Measurements from ENCODE around the gene ADGRL3.
"Not testable (repeated sequence)": the region's sequence is repeated elsewhere in the genome, so short reads cannot be mapped to it uniquely, and the experiment has no call there.

The ADGRL3 gene

DNA sequence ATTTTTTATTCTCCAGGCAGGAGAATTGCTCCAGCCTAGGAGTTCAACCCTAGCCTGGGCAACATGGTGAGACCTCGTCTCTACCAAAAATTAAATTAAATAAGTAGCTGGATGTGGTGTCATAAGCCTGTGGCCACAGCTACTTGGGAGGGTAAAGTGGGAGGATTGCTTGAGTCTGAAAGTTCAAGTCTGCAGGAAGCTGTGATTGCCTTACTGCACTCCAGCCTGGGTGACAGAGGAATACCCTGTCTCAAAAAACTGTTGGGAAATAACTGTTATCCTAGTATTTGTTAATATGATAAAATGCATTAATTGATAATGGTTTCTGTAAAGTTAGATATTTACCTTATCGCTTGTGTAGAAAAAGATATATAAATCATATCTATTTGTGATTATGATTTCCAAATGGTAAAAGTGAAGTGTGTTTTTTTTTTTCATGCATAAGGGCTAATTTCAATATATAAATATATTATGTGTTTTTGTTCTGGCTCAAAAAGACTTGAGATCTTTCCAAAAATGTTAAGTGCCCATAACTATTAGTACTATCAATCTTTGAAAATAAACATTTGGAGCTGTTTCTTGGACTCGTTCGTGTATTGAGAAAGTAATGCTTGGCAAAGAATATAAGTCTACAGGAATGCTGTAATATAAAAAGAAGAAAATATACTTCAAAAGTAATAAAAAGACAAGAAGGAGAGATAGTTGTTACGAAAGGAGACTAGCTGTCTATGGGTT, 396.6 kb downstream of the ADGRL3 start:
- TF ChIP-seq GATA1 (IDR thresholded peaks at IDR 0.05; ENCODE audit: low read depth, low read length) (no peak), POLR2A (IDR thresholded peaks at IDR 0.05; ENCODE audit: low read length) (no peak)
- no peak for DNase-seq

DNA sequence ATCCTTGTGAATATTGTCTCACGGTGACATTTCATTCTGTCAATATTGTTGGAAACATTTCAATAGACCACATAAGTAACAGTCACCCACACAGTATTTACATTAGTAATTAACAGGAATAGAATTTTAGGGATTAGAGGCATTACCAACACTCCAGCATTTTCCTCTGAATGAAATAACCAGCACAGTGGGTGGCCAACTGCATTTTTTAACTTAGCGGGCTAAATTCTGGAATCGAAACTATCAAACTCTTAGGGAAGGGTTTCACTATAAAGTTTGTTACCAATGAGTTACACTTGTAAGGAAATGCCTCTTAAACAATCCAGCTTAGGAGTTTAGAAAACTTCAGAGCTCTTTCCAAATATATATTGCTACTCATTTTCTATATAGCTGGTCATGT, 403.0 kb downstream of the ADGRL3 start:
- no peak for DNase-seq
- no peak for TF ChIP-seq POLR2A (IDR thresholded peaks at IDR 0.05; ENCODE audit: low read length)
- TF ChIP-seq GATA1 (IDR thresholded peaks at IDR 0.05; ENCODE audit: low read depth, low read length) = no peak

DNA sequence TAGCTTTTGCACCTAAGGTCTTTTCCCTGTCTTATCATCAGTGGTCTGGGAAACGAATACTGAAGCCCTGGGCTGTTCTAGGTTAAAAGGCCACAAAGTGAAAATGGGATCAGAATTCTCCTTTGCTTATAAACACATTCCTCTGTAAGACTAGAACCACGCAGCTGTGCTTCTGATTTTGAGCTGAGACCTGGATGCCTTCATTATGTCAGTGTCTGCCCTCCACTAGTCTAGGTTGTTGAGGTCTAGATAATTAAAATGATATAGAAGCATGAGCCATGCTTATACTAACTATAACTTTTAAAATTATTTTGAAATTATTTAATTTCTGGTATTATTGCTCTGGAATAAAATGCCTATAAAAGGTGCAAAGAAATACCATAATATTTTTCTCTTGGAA, 403.9 kb downstream of the ADGRL3 start:
- no peak for DNase-seq
- TF ChIP-seq POLR2A (IDR thresholded peaks at IDR 0.05; ENCODE audit: low read length) (no peak), GATA1 (IDR thresholded peaks at IDR 0.05; ENCODE audit: low read depth, low read length) (no peak)

DNA sequence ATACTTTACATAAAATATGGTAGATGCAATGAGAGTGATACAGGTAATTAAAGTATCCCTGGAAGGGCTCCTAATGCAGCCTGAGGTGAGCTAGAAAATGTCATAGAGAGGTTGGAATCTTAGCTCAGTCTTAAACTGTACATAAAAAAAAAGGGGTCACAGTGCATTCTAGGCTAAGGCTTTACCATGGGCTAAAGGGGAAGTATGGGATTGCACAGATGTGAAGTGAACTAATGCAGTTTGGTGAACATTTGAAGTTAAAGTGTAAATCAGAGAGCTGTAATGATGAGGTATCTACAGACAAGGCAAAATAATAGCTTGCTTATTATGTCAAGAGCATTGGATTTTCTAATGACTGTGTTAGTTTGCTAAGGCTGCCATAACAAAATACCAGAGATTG, 405.9 kb downstream of the ADGRL3 start:
- TF ChIP-seq GATA1 (IDR thresholded peaks at IDR 0.05; ENCODE audit: low read depth, low read length) = no peak
- TF ChIP-seq POLR2A (IDR thresholded peaks at IDR 0.05; ENCODE audit: low read length) = no peak
- DNase-seq = no peak

DNA sequence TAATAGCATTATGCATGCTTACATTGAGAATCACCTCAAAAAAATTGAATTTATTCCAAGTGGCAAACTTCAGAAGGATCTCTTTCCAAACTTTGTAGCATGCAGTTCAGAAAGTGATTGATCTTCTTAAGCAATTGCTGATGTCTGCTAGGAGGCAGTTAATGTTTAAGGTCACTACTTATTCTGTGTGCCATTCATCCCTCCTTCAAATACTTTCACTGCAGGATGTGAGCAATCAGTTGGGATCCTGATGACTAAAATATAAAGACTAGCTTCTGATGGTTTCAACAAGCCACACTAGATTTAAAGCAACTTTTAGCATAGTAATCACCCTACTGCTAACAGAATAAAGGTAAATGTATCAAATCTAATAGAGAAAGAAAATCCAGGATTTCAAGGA, 414.1 kb downstream of the ADGRL3 start:
- DNase-seq = no peak
- TF ChIP-seq GATA1 (IDR thresholded peaks at IDR 0.05; ENCODE audit: low read depth, low read length) (no peak), POLR2A (IDR thresholded peaks at IDR 0.05; ENCODE audit: low read length) (no peak)

DNA sequence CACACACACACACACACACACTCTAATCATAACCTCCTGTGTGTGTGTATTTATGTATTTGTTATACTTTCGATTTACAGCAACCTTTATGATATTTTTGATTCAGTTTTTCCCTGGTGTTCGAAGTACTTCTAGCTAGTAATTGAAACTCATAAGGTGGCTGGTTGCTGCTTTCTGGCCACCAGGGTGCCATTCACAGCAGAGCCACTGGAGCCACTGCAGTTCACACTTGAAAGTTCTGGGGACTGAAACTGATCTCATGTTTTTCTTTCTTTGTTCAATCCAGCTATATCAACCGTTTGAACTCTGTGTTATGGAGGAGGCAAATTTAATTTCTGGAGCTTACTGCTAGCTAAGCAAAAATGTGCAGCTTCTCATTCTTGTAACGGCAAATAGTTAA, 419.4 kb downstream of the ADGRL3 start:
- DNase-seq = no peak
- TF ChIP-seq GATA1 (IDR thresholded peaks at IDR 0.05; ENCODE audit: low read depth, low read length) (no peak), POLR2A (IDR thresholded peaks at IDR 0.05; ENCODE audit: low read length) (no peak)

DNA sequence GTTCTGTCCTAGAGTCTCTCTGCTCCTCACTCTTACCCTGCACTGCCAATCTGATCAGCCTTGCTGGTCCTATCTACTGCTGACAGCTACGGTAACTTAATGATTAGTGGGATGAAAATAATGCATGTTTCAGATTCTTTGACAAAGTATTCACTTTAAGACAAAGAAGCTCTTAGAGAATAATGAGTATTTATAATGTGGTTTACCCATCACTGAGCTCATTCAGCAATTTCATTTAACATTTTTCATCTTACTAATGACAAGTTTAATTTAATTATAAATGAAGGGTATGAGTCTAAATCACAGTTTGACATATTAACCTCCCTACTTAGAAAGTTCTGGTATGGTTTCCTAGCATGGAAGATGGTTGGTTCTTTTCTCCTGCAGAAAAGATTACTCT, 428.2 kb downstream of the ADGRL3 start:
- DNase-seq = no peak
- no peak for TF ChIP-seq POLR2A (IDR thresholded peaks at IDR 0.05; ENCODE audit: low read length)
- TF ChIP-seq GATA1 (IDR thresholded peaks at IDR 0.05; ENCODE audit: low read depth, low read length) = no peak

DNA sequence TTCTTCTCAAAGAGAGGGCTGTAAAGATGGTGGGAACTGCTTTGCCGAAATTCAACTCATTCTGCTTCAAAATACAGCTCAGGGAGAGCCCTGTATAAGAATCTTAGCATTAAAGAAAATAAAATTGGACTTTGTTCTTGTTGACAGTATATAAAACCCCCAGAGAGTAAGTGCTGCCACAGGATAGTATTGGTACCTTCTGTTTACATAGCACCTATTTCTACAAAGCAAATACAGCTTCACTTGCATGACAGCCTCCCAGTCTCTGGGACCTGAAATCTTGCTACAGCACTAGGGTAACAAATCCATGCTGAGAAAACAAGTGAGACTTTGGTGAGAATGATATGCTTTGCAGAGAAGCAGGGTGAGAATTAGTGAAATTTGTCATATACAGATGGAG, 428.6 kb downstream of the ADGRL3 start:
- DNase-seq = no peak
- TF ChIP-seq GATA1 (IDR thresholded peaks at IDR 0.05; ENCODE audit: low read depth, low read length) (no peak), POLR2A (IDR thresholded peaks at IDR 0.05; ENCODE audit: low read length) (no peak)

DNA sequence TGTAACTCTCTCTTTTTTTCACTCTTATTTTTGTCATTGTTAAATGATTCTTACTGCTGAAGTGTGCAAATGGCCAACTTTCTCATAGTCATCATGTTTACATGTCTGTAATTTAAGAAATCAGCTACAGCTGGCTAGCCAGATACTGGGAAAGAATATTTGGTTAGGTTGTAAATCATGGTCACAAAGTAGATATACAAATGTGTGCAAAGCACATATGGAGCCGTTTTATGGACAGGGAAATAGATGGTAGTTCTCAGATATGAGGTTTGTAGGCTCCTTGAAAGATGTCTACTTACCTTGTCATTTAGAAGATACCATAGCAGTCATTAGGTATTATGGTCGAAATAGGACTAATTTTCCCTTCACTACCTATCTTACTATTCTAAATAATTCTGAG, 430.4 kb downstream of the ADGRL3 start:
- DNase-seq = no peak
- TF ChIP-seq POLR2A (IDR thresholded peaks at IDR 0.05; ENCODE audit: low read length) = no peak
- TF ChIP-seq GATA1 (IDR thresholded peaks at IDR 0.05; ENCODE audit: low read depth, low read length) = no peak

DNA sequence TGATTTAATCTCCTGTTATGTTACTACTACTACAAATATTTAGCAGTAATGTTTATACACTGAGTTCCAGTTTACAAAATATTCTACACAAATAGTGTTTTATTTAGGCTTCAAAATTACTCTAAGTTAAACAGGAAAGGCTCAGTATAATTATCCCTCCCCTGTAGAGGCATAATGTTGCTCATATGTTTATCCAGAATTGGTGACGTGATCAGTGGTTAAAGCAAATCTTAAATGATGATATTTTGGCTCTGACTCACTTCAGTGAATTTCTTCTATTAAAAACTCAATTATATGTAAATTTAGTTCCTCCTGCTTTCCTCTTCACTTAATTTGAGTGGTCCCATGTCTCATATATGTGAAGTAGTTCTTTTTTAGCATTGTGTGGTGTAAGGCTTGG, 438.5 kb downstream of the ADGRL3 start:
- TF ChIP-seq POLR2A (IDR thresholded peaks at IDR 0.05; ENCODE audit: low read length) = no peak
- no peak for TF ChIP-seq GATA1 (IDR thresholded peaks at IDR 0.05; ENCODE audit: low read depth, low read length)
- no peak for DNase-seq

DNA sequence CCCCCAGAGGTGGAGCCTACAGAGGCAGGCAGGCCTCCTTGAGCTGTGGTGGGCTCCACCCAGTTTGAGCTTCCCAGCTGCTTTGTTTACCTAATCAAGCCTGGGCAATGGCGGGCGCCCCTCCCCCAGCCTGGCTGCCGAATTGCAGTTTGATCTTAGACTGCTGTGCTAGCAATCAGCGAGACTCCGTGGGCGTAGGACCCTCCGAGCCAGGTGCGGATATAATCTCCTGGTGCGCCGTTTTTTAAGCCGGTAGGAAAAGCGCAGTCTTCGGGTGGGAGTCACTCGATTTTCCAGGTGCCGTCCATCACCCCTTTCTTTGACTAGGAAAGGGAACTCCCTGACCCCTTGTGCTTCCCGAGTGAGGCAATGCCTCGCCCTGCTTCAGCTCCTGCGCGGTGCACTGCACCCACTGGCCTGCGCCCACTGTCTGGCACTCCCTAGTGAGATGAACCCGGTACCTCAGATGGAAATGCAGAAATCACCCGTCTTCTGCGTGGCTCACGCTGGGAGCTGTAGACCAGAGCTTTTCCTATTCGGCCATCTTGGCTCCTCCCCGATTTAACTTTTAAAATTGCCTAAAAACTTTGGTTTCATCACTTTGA, 446.7 kb downstream of the ADGRL3 start:
- not testable (repeated sequence) for DNase-seq

DNA sequence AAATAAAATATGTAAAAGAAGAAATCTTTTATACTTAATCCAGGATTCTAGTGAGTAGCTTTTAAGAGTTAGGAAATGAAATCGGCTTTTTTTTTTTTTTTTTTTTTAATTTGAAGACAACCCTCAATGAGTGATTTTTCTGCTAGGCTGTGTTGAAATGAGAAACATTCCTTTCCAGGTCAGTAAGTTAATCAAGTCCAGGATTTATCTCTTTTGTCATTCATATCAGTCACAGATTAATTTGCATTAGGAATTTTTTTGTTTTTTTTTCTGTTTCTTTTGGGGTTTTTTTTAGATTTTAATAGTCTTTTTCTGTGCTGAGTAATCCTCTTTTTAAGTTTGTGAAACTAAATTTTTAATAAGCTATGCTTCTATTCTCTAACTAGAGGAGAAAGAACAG, 448.1 kb downstream of the ADGRL3 start:
- TF ChIP-seq GATA1 (IDR thresholded peaks at IDR 0.05; ENCODE audit: low read depth, low read length) (no peak), POLR2A (IDR thresholded peaks at IDR 0.05; ENCODE audit: low read length) (no peak)

DNA sequence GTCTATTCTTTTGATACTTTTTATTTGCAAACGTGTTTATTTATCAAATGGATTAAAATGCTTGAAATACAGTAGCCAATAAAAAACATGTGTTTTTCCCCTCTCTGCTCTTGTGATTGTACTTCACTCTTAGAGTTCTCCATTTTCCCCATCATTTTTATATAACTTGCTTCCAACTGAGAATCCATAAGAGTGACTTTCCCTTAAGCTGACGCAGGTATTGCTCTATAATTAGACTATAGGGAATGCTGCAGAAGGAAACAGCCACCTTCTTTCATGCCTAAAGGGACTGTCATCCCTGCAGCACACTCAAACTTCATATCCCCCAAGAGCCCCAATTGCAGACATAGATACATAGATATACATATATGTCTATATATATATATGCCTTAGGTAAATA, 456.9 kb downstream of the ADGRL3 start:
- DNase-seq = no peak
- no peak for TF ChIP-seq POLR2A (IDR thresholded peaks at IDR 0.05; ENCODE audit: low read length)
- no peak for TF ChIP-seq GATA1 (IDR thresholded peaks at IDR 0.05; ENCODE audit: low read depth, low read length)

More for the DNA sequence above, 448.1 kb downstream of the ADGRL3 start:
- DNase-seq = no peak

DNA sequence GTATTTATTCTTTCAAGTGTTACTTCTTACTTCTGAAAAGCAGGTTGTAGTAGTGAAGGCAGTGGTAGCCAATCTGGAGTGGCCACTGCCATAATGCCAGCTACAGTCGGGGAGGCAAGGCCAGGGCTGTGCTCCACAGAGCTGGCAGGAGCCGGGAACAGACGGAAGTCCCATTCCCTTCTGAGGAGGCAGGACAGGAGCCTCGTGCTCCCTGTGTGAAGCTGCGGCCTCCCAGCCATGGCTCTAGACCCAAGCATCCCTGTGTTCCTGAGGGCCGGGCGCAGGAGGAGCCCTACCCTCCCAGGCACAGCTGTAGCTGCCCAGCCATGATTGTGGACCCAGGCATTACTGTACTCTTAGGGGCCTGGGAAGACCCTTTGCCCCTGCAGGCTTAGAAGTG, 461.8 kb downstream of the ADGRL3 start:
- DNase-seq = no peak
- TF ChIP-seq GATA1 (IDR thresholded peaks at IDR 0.05; ENCODE audit: low read depth, low read length) (no peak), POLR2A (IDR thresholded peaks at IDR 0.05; ENCODE audit: low read length) (no peak)

DNA sequence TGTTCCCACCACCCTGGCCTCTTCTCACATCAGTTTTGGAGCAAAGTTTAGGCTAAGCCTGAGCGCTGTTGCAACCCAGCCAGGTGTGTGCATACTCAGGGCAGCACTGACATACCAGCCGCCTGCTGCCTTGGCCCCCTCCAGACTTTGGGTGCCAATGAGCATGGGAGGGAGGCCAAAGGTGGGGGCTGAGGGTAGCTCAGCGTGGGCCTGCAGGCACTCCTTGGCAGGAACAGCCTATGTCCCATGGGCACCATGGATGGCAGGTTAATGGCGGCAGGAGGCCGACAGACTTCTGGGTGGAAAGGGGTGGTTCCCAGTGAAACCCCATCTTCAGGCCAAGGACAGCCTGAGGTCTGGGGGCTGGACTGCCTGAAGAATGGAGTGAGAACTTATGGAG, 462.2 kb downstream of the ADGRL3 start:
- TF ChIP-seq GATA1 (IDR thresholded peaks at IDR 0.05; ENCODE audit: low read depth, low read length) (no peak), POLR2A (IDR thresholded peaks at IDR 0.05; ENCODE audit: low read length) (no peak)
- no peak for DNase-seq

All from erythroblast (primary cell).